CD4-positive, alpha-beta T cell treated with Interleukin-15 for 1 hour (primary cell): ENCODE measurements around the gene DNAJB8.
A peak's percentile ranks its signal among the peaks of the same experiment; 100 is the strongest.

Experiments
- DNase-seq: peaks from one replicate; pipeline ENCODE4 v3.0.0-alpha.2; 2020

DNAJB8 gene

DNA sequence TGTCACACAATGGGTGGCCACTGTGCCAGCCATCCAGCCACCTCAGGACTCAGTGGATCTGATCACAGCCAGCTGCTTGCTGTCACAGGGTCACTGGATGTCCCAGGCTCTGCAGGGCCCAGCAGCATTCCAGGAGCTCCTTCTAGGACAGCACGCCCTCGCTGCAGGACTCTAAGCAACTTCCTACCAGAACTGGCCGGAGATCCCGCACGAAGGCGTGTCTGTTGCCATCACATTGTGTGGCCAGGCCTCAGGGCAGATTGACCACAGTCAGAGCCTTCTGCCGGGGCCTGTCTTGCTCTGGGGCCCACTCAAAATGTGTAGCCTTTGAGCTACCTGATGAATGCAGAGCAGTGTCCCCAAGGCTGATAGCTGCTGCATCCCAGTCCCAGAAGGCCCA lies 24.6 kb downstream of the DNAJB8 start:
- DNase-seq = no peak

GRCh38 chr3:128439226-128439625 lies 27.5 kb downstream of the DNAJB8 start:
- DNase-seq = no peak

GRCh38 chr3:128438488-128439072 lies 28.1 kb downstream of the DNAJB8 start:
- DNase-seq = no peak

- no peak for DNase-seq
Measured at GRCh38 chr3:128436214-128436613, 30.5 kb downstream of the DNAJB8 start.

DNA sequence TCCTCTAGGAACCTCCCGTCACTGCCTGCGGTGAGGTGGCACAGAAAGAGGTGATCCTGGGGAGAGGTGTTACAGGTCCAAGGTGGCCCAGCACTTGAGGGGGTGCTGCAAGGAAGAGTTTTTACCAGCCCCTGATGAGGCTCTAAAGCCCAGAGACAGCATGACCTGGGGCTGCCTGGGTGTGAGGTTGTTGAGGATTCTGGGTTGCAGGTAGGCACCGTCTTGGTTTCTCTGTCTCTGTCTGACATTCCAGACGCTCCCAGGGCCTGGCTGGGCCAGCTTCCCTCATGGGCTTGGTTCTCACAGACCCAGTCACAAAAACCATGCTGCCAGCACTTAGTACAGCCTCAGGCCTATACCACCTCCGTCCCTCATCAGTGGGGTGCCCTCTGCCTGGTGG lies 31.1 kb downstream of the DNAJB8 start:
- DNase-seq = no peak

DNA sequence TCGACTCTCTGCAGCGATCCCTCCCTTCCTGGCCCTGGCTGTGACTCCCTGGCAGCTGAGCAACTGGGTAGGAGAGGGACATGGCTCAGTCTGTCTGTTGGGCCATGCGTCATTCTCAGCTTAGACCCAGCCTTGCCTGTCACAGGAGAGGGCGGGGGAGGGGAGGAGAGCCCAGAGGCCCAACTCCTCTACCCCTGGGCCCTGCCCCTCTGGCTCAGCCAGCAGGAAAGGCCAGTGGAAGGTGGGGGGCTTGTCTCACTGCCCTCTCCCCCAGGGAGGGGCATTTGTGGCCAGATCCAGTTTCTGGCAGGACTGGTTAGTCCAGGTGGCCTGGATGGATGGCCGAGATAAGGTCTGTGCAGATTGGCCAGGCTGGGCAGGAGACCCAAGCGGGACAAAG lies 31.6 kb downstream of the DNAJB8 start:
- DNase-seq = no peak

- no peak for DNase-seq
Measured at GRCh38 chr3:128434524-128434923, 32.2 kb downstream of the DNAJB8 start.

GRCh38 chr3:128433837-128434165 lies 32.9 kb downstream of the DNAJB8 start:
- DNase-seq = no peak

GRCh38 chr3:128432971-128433836 lies 33.5 kb downstream of the DNAJB8 start:
- no peak for DNase-seq

GRCh38 chr3:128432301-128432970 lies 34.3 kb downstream of the DNAJB8 start:
- DNase-seq = no peak

GRCh38 chr3:128431803-128432300 lies 34.8 kb downstream of the DNAJB8 start:
- DNase-seq = no peak

GRCh38 chr3:128430731-128431130 lies 36.0 kb downstream of the DNAJB8 start:
- DNase-seq = no peak

DNA sequence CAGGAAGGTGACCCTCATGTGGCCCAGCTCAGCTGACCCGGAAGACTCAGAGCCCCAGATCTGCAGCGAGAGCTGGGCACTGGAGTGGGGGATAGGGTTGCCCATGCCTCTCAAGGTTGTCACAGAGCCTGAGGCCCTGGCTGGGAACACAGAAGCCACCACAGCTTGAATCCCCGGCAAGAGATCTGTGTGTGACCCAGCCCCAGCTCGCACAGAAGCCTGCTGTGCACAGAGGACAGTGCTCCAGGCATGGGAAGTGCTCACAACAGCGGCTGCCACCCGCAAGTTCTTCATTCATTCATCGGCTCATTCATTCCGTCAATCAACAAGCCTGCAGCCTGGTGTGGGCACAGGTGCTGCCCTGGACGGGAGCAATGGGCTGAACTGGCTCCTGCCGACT lies 36.4 kb downstream of the DNAJB8 start:
- DNase-seq = no peak

GRCh38 chr3:128429751-128430150 lies 36.9 kb downstream of the DNAJB8 start:
- no peak for DNase-seq

DNA sequence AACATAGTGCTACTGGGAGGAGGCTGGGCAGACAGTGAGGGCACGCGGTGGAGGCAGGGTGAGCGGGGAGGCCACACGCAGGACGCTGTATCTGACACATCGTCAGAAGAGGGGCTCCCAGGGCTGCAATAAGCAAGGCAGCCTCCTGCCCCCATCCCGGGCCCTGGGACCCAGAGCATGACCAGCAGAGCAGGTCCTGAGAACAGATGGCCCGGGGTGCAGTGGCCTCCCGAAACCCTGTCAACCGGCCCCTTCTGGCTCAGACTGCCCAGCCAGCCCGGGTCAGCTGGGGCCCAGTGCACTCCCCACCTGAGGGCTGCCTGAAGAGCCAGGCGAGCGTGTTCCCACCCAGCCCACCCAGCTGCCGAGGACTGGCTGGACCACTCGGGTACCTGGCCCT lies 37.4 kb downstream of the DNAJB8 start:
- no peak for DNase-seq

DNA sequence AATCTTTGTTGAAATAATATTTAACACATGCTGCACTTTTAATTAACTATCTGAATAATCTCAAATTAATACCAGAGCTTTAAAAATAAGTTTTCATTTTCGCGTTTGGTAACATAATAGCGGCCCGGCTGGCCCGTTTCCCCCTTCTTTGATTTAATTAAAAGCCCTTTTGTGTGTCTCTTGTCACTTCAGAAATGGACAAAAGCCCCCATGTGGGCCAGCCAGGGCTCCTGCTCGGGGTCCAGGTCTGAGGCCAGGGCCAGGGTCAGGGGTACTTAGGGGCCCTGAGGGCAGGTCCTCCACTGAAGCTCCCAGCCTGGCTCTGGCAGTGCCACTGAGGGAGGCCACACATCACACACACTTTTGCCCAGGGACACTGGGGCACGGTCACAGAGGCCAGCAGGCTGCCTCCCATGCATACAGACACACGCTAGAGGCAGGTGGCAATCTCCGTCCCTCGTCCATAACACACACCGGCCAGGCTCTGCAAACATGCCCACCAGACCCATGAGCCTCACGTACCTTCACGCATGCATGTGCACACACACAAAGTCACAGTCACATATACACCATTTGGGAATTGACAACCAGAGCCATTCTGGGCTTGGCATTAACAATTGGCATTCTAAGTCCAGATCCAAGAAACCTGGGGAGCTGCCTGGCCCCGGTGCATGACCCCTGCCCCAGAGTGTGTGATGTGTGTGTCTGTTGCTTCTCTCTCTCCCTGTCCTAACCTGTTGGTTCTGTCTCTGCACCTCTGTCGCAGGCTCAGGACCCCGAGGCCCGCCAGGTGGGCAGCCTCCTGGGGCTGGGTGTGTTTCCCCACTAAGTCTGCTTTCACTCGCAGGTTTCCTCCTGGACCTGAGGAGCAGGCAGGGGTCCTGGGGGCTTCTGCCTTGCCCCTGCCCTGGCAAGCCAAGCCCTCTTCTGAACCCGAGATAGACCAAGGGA lies 38.5 kb downstream of the DNAJB8 start:
- no peak for DNase-seq

DNA sequence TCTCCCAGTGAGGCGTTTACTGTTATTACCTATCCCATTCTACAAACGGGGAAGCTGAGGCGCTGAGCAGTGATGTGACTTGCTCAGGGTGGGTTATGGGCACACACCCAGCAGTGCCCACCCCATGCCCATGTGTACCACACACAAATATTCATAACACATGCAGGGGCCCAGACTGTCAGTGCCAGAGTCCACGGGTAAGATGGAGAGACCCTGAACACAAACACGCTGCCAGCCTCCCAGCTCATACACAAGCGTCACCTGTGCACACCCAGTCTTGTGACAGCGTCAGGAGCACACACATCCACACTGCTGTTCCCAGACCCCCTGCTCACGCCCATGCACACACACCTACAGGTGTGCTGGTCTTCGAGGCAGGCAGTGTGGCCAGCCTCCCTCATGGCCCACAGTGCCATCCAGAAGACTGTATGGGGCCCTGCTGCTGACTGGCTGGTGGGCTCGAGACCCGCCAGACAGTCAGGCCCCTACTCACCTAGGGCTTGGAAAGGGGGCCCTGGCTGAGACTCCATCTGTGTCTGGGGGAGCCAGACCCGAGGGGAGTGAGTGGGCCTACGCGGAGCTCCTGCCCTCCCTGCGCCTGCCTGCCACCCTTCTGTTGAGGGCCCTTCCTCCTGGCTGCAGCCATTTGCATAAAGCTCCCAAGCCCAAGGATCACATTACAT lies 39.4 kb downstream of the DNAJB8 start:
- no peak for DNase-seq

DNA sequence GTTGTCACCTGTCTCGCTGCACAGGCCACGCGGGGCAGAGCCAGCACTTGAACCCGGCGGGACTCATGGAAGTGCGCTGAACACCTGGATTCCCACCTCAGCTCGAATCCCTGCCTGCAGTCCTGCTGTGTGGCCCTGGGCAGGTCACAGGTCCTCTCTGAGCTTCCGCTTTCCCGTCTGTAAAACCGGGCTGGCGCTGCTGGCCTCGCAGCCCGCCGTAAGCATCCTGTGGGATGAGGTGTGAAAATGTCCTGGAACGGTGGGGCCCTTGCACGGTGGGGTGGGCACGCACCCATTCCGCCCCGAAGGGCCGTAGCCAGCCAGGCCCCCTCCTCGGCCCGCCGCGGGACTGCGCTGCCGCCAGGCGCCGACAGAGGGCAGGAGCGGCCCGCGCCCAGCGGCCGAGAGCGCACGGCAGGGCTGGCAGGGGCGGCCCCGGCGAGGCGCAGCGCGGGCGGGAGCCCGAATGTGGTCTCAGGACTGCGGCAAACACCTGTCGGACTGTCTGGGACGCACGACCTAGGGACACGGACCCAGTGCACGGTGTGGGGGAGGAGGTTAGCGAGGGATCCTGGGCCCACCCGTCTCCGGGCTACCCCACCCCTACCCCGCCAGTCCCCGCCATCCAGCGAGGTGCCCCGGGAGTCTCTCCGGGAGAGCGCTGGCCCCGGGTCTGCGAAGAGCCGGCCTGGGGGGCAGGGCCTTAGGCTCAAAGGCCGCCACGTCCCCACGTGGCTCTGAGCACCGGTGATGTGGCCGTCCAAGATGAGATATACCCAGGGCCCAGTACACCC lies 40.4 kb downstream of the DNAJB8 start:
- peak; percentile 31 for DNase-seq

DNA sequence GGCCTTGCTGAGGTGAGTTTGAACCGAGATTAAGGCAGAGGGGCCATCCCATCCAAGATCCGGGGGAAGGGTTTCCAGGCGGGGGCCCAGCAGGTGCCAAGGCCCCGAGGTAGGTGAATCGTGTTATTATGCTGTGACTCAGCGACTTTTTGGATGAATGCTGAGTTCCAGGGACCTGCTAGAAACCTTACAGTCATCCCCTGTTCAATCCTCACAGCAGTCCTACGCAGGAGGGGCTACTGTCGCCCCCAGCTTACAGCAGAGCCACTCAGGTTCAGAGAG lies 40.9 kb downstream of the DNAJB8 start:
- DNase-seq = no peak

DNA sequence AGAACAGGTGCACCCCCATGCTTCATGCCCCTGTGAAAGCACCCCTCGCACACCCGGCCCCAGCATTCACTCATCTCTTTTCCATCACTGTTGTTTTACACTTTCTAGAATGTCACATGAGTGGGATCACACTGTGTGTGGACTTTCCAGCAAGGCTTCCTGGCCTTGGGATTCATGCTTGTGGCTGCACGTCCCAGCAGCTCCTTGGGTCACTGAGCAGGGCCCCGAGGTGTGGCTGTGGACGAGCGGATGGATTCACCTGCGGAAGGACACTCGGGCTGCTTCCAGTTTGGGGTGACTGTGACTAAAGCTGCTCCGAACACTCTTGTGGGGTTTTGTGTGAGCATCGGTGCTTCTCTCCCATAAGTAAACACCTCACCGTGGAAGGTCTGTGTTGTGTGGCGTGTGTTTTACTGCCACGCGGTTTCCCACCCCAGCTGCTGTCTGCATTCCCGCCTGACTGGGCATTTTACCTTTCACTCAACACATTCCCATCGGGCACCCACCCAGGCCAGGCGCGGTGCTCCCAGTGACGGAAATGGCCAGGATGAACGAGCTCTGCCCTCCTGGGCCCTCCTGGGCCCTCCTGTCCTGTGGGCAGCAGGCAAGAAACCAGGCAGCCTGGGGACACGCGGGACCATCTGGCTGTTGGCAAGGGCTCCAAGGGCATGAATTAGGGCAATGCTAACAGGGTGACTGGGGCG lies 41.4 kb downstream of the DNAJB8 start:
- no peak for DNase-seq

DNA sequence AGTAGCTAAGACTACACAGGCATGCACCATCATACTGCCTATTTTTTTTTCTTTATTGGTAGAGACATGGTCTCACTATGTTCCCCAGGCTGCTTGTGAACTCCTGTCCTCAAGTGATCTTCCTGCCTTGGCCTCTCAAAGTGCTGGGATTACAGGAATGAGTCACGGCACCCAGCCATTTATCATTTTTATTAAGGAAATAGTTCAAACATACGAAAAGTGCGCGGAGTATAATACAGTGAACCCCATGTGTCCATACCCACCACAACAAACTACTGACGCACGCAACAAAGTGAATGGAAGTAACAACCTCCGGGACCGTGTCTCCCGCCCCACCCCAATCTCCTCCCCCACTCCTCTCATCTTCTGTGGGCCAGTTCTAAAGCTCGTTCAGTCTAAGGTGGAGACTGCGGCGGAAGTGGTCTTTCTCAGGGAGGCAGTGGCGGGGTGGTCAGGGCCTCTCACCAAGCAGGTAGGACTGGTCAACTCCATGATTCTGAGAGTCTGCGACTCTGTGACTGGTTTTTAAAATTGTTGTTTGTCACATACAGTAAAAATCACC lies 42.1 kb downstream of the DNAJB8 start:
- no peak for DNase-seq
